ENCODE data around the gene METTL21C. TPM values are rescaled to one million over a fixed set of nuclear protein-coding genes. Genes with fewer than 3 reads are reported as not detected.

The METTL21C gene
- total and polyA plus RNA-seq, 9 donors, result 0.08 to 0.35 TPM; not detected in 7

DNA sequence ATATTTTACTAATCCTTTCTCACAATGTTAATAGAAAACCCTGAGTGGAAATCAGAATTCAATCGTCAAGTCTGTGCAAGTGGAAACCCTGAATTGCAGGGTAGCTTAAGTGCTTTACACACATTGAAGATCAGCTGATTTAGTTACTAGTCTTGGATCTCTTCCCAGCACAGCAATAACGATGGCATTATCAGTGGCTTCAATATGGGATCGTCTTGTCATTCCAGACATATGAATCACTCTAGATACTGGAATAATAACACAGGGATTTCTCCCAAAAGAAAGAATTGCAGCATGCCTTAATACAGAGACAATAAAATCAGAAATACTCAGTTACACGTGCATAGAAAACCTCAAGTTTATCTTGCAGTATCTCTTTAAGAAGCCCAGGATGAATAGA, 12.6 kb upstream of the METTL21C start:
- Histone ChIP-seq H3K9me3 (no peaks in the 10 kb centered on the region), H3K4me1 (ENCODE audit: insufficient read depth) (peaks cover 1% of the 10 kb centered on the region), H3K27me3 (no peaks in the 10 kb centered on the region), H3K4me3 (no peak overlapping the region), H3K36me3 (no peaks in the 10 kb centered on the region), H3K27ac (no peak overlapping the region)
- 2 to 9% (median 3%) methylated on average over 4 of the region's 4 CpGs for WGBS, 3 donors
- intact Hi-C loops (cut with DNase I), result no loop called here
- no peak for DNase-seq
- no peak for TF ChIP-seq POLR2A (IDR thresholded peaks at IDR 0.05)
- TF ChIP-seq EP300 (IDR thresholded peaks at IDR 0.05), result no peak
- TF ChIP-seq, protein P1, sequence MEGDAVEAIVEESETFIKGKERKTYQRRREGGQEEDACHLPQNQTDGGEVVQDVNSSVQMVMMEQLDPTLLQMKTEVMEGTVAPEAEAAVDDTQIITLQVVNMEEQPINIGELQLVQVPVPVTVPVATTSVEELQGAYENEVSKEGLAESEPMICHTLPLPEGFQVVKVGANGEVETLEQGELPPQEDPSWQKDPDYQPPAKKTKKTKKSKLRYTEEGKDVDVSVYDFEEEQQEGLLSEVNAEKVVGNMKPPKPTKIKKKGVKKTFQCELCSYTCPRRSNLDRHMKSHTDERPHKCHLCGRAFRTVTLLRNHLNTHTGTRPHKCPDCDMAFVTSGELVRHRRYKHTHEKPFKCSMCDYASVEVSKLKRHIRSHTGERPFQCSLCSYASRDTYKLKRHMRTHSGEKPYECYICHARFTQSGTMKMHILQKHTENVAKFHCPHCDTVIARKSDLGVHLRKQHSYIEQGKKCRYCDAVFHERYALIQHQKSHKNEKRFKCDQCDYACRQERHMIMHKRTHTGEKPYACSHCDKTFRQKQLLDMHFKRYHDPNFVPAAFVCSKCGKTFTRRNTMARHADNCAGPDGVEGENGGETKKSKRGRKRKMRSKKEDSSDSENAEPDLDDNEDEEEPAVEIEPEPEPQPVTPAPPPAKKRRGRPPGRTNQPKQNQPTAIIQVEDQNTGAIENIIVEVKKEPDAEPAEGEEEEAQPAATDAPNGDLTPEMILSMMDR (IDR thresholded peaks at IDR 0.05), result no peak

DNA sequence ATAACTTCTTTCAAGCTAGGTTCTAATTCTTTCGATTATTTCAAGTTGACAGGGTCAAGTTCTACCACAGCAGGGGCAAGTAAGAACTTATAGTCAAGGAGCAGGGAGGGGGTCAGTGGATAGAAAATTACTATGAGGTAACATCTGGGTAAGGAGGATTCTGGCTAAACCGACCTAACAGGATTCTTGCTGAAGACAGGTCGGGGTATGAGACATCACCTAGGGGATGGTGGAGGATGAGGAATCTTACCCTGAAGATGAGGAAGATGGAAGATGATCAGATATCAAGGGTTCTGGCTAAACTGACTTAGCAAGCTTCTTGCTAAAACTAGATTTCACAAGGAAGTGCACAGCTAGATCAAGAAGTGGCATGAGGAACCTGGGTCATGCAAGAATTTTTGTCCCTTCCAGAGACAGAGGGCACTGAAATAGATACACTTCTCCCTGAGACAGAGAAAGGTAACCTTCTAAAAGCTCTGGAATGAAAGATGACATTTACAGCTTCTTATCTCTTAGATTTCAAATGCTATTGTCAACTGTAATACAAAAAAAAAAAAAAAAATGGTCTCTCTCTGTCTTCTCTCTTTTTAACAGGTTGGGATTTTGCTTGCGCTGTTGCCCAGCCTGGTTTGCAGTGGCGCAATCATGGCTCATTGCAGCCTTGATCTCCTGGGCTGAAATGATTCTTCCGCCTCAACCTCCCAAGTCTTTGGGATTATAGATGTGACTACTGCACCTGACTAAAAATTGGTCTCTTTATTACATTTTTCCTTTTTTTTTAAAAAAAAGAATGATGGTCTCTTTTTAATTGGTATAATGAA, 9.6 kb upstream of the METTL21C start:
- Histone ChIP-seq H3K36me3 (no peaks in the 10 kb centered on the region), H3K27ac (no peak overlapping the region), H3K27me3 (no peaks in the 10 kb centered on the region), H3K4me3 (no peak overlapping the region), H3K4me1 (ENCODE audit: insufficient read depth) (peaks cover 7% of the 10 kb centered on the region), H3K9me3 (no peaks in the 10 kb centered on the region)
- 83 to 86% (median 85%) methylated on average over 6 of the region's 6 CpGs for WGBS, 3 donors
- no peak for DNase-seq
- intact Hi-C loops (cut with DNase I), result no loop called here
- TF ChIP-seq EP300 (IDR thresholded peaks at IDR 0.05), result no peak
- TF ChIP-seq POLR2A (IDR thresholded peaks at IDR 0.05), result no peak
- TF ChIP-seq, protein P1 (IDR thresholded peaks at IDR 0.05), result no peak

DNA sequence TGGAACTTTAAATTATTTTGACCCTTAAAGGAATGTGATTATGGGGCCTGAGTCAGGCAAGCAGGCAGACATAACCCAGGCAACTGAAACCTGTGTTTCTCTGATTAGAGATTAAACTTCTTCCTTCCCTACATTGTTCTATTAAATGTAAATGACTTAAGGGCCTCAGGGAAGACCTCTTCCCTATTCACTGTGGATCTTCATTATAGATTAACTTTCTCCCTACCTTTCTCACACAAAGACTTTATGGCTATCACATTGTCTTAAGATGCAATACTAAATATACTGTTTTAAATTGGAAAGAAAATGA, 8.8 kb upstream of the METTL21C start:
- Histone ChIP-seq H3K27ac (peak overlapping the region in 1 of 2 donors; percentile 5), H3K4me1 (ENCODE audit: insufficient read depth) (peaks cover 7% of the 10 kb centered on the region), H3K36me3 (no peaks in the 10 kb centered on the region), H3K4me3 (no peak overlapping the region), H3K9me3 (no peaks in the 10 kb centered on the region), H3K27me3 (no peaks in the 10 kb centered on the region)
- DNase-seq, result no peak
- intact Hi-C loops (cut with DNase I), result no loop called here
- TF ChIP-seq POLR2A (IDR thresholded peaks at IDR 0.05) (no peak), EP300 (IDR thresholded peaks at IDR 0.05) (no peak)
- TF ChIP-seq, protein P1 (IDR thresholded peaks at IDR 0.05), result no peak

DNA sequence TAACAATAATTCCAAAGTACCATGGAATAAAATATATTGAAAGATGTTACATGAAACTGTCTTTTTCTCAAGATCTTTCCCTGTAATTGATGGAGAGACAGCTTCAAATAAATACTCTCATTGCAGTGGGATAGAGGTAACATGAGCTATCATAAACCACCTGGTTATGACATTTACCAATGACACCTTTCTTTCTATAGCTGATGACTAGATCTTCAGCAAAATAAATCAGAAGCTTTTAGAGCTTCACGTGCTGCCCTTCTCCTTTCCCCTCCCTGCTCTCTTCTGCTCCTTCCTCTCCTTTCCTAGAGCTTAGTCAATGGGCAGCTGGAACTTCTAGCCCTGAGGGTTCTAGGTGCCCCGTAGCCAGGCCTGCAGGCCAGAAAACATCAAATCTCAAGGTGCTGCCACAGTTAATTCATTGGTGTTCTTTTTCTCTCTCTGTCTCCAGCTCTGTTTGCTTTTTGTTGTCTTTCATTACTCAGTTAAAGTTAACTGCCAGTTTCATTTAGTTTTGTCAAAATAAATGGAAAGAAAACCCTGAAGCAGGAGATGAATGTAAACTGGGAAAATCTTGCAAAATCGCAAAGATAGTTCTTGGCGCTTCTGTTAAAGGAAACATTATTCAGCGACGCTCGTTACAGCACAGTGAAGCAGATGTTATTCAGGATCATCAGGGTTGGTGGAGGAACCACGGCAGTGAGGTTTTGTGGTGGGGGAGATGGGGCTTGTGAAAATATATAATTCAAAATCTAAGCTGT, 8.3 kb upstream of the METTL21C start:
- Histone ChIP-seq H3K27ac (peak overlapping the region in 1 of 2 donors; percentile 5), H3K4me3 (no peak overlapping the region), H3K4me1 (ENCODE audit: insufficient read depth) (peaks cover 7% of the 10 kb centered on the region), H3K27me3 (no peaks in the 10 kb centered on the region), H3K36me3 (no peaks in the 10 kb centered on the region), H3K9me3 (no peaks in the 10 kb centered on the region)
- intact Hi-C loops (cut with DNase I), result no loop called here
- TF ChIP-seq POLR2A (IDR thresholded peaks at IDR 0.05) (no peak), EP300 (IDR thresholded peaks at IDR 0.05) (no peak)
- TF ChIP-seq, protein P1 (IDR thresholded peaks at IDR 0.05), result no peak
- no peak for DNase-seq
- WGBS, 3 donors, result 18 to 30% (median 19%) methylated on average over 8 of the region's 8 CpGs
